Measurements from ENCODE around the gene SHC2. TPM values are rescaled to one million over a fixed set of nuclear protein-coding genes. Genes with fewer than 3 reads are reported as not detected.

Gene SHC2
- total and polyA plus RNA-seq, 9 of the 15 experiments (the other 6 are each of a cell fraction or from before 2014, with no cell fraction given): 0.14 to 0.36 (median 0.17) TPM; not detected in 5

GRCh38 chr19:470701-471100 is 9.9 kb upstream of the SHC2 start:
- POLR2A ChIA-PET: interaction anchor here (0.6 kb wide), 1 partner anchor 233 kb away, joined by 3 read pairs; no protein-coding TSS in a partner anchor
- intact Hi-C loops (cut with micrococcal nuclease): no loop called here
- FAIRE-seq: no peak
- no peaks in the 10 kb centered on the region for H3K9me1 ChIP-seq (ENCODE audit: control insufficient read depth, insufficient read depth, low read length)
- H3K4me1 ChIP-seq (replicated peaks in 1 of 2; ENCODE audit: control insufficient read depth in 2 of 2, insufficient read depth in 2 of 2, low read length in 2 of 2): peaks cover 0 to 34% of the 10 kb centered on the region in 2 experiments; a peak in 3 of 5 replicates
- no peaks in the 10 kb centered on the region for H3K36me3 ChIP-seq (ENCODE audit: control insufficient read depth, insufficient read depth, low read length)
- CTCF ChIA-PET (ENCODE audit: low intra/inter-chr PET ratio): no interaction called here
- no peak for TF ChIP-seq SAFB (IDR thresholded peaks at IDR 0.05; ENCODE audit: borderline replicate concordance, low read depth, low read length)
- TF ChIP-seq CHD2 (IDR thresholded peaks at IDR 0.05; ENCODE audit: low read depth, low read length): no peak
- TF ChIP-seq RERE (CRISPR knock-in tag; IDR thresholded peaks at IDR 0.05; ENCODE audit: borderline replicate concordance): no peak
- no peak for TF ChIP-seq COPS2 (conservative IDR thresholded peaks at IDR 0.05)
- TF ChIP-seq ETS1 (conservative IDR thresholded peaks at IDR 0.05; ENCODE audit: control insufficient read depth, low read depth, low read length): no peak
- TF ChIP-seq CBX5 (IDR thresholded peaks at IDR 0.05; ENCODE audit: borderline replicate concordance, low read depth): no peak
- no peak for TF ChIP-seq PREB (CRISPR knock-in tag; IDR thresholded peaks at IDR 0.05)
- no peak for TF ChIP-seq STAT5B (CRISPR knock-in tag; IDR thresholded peaks at IDR 0.05)
- no peak for TF ChIP-seq TEAD1 (CRISPR knock-in tag; IDR thresholded peaks at IDR 0.05)
- no peak overlapping the region for H3K27ac ChIP-seq (ENCODE audit: extremely low read depth, low read depth, low read length)
- no peak overlapping the region for H3K4me2 ChIP-seq (ENCODE audit: insufficient read depth, low read length)
- in situ Hi-C loops (cut with MboI): no loop called here
- H3K9ac ChIP-seq (ENCODE audit: insufficient read depth in 1 of 2, low read depth in 2 of 2, low read length in 2 of 2): peak overlapping the region in 1 of 2 experiments; percentile 26; a peak in 1 of 4 replicates
- H3K9me3 ChIP-seq (replicated peaks; ENCODE audit: control insufficient read depth, insufficient read depth, low read depth, low read length): no peaks in the 10 kb centered on the region
- 38% methylated on average over 19 of the region's 20 CpGs for WGBS (ENCODE audit: insufficient coverage, low coverage, missing lambda C conversion rate)
- peaks cover 5% of the 10 kb centered on the region; the same call in 1 of the 2 replicates for H4K20me1 ChIP-seq (replicated peaks; ENCODE audit: control insufficient read depth, insufficient read depth, low read length)
- ATAC-seq: no peak
- no TSS peak for BruUV-seq (replicated peaks)
- H2AFZ ChIP-seq (ENCODE audit: low read depth, low read length): no peak overlapping the region
- no peak for DNase-seq (ENCODE audit: extremely low read depth in 1 of 4, low spot score in 3 of 4)
- no peak overlapping the region for H3K4me3 ChIP-seq
- peaks cover 0 to 22% of the 10 kb centered on the region in 2 experiments; a peak in 2 of 5 replicates for H3K27me3 ChIP-seq (ENCODE audit: control insufficient read depth in 2 of 2, insufficient read depth in 2 of 2, low read length in 2 of 2)
- H3K79me2 ChIP-seq (ENCODE audit: control insufficient read depth, insufficient read depth, low read length): no peaks in the 10 kb centered on the region

All from K562 (cell line).